Esophagus muscularis mucosa (tissue), 4 donors: ENCODE data around the gene HNF1A. TPM values are rescaled to one million over a fixed set of nuclear protein-coding genes. Genes with fewer than 3 reads are reported as not detected.

Experiments
- DNase-seq: peaks from one replicate; pipeline ENCODE4 v3.0.0-alpha.2; 2017; ENCODE audit errors: extremely low spot score
- H3K27ac ChIP-seq, 4 donors: fragments of 200-600 bp; sonication (generic); replicated peaks in 1 of 4; 1 replicate in 3 of 4; 2 replicates in 1 of 4; pipeline ENCODE4 v1.5.1; 2016 to 2019; ENCODE audit warnings: mild to moderate bottlenecking in 1 of 4
- H3K27me3 ChIP-seq, 4 donors: fragments of 200-600 bp; sonication (generic); one replicate each; pipeline versions ENCODE4 v1.5.1 to v1.6.0; 2016 to 2019
- H3K36me3 ChIP-seq, 4 donors: fragments of 200-600 bp; sonication (generic); one replicate each; pipeline ENCODE4 v1.5.1; 2016 to 2019
- H3K4me1 ChIP-seq, 4 donors: fragments of 200-600 bp; sonication (generic); one replicate each; pipeline ENCODE4 v1.5.1; 2016 to 2019
- H3K4me3 ChIP-seq, 4 donors: fragments of 200-600 bp; sonication (generic); 1 replicate in 2 of 4; 2 replicates in 2 of 4; pipeline ENCODE4 v1.5.1; 2016 to 2019; ENCODE audit warnings: mild to moderate bottlenecking in 4 of 4, moderate library complexity in 1 of 4
- H3K9me3 ChIP-seq, 4 donors: fragments of 200-600 bp; sonication (generic); 1 replicate in 3 of 4; 2 replicates in 1 of 4; pipeline ENCODE4 v1.5.1; 2016 to 2019
- CTCF ChIP-seq, 3 experiments: fragments of 200-600 bp in 2 of 3; fragments of 450-650 bp in 1 of 3; sonication (generic) in 2 of 3; IDR thresholded peaks; one replicate each; pipeline ENCODE4 v1.5.1; 2017 to 2019; ENCODE audit warnings: antibody characterized with exemption in 3 of 3, mild to moderate bottlenecking in 2 of 3, moderate library complexity in 1 of 3
- EP300 ChIP-seq: sonication (generic); formaldehyde crosslinking; IDR thresholded peaks from one replicate; pipeline ENCODE4 v1.6.1; 2017; ENCODE audit warnings: antibody characterized with exemption
- POLR2A ChIP-seq: fragments of 450-650 bp; IDR thresholded peaks from one replicate; pipeline ENCODE4 v1.6.1; 2017; ENCODE audit warnings: antibody characterized with exemption, moderate library complexity, mild to moderate bottlenecking, low read depth
- POLR2AphosphoS5 ChIP-seq, 2 donors: sonication (generic); formaldehyde crosslinking; IDR thresholded peaks; one replicate each; pipeline ENCODE4 v1.6.1; 2017; ENCODE audit warnings: antibody characterized with exemption in 2 of 2
- WGBS: methylation state at CpG from one replicate; pipeline ENCODE4 v1.1.5; 2018; 5-methylcytosine and 5-hydroxymethylcytosine counted together
- intact Hi-C: fragments of 100-400 bp; cut with DNase I; formaldehyde crosslinking; loops from one replicate; pipeline ENCODE4 v1.15.1; 2023
- total RNA-seq, 4 donors: library from RNA; depleted of rRNA; stranded (reverse); fragments of >200 nt; gene quantifications; one replicate each; pipeline versions ENCODE4 v1.1.0 to v1.2.1, GENCODE V29; 2016

Gene HNF1A
- total RNA-seq, 4 donors from 2014 or later = not detected

GRCh38 chr12:120996133-120996746 is 17.9 kb downstream of the HNF1A start:
- Histone ChIP-seq H3K27ac (no peak overlapping the region), H3K36me3 (peaks cover 0 to 7% (median 3%) of the 10 kb centered on the region in 4 donors), H3K9me3 (no peaks in the 10 kb centered on the region), H3K4me1 (peaks cover 0 to 7% (median 0%) of the 10 kb centered on the region in 4 donors), H3K4me3 (no peak overlapping the region), H3K27me3 (peaks cover 0 to 35% (median 7%) of the 10 kb centered on the region in 4 donors)
- no peak for TF ChIP-seq POLR2AphosphoS5 (IDR thresholded peaks at IDR 0.05)
- TF ChIP-seq POLR2A = no peak
- no peak for TF ChIP-seq CTCF (IDR thresholded peaks at IDR 0.05)
- TF ChIP-seq EP300 = no peak
- 74% methylated on average over 7 of the region's 11 CpGs for WGBS
- DNase-seq = no peak
- intact Hi-C loops = no loop called here

GRCh38 chr12:120997448-120997847 is 19.1 kb downstream of the HNF1A start:
- H3K36me3 ChIP-seq = peaks cover under 1 to 19% (median 15%) of the 10 kb centered on the region in 4 donors
- no peak for DNase-seq
- no peak overlapping the region for H3K27ac ChIP-seq
- no peak overlapping the region for H3K4me3 ChIP-seq
- peaks cover 0 to 35% (median 7%) of the 10 kb centered on the region in 4 donors for H3K27me3 ChIP-seq
- peaks cover 0 to 7% (median 0%) of the 10 kb centered on the region in 4 donors for H3K4me1 ChIP-seq
- WGBS = 100% methylated on average over 1 of the region's 9 CpGs
- no peaks in the 10 kb centered on the region for H3K9me3 ChIP-seq
- TF ChIP-seq CTCF (IDR thresholded peaks at IDR 0.05) = no peak
- TF ChIP-seq POLR2A = no peak
- intact Hi-C loops = no loop called here

GRCh38 chr12:120998435-120998834 is 20.1 kb downstream of the HNF1A start:
- intact Hi-C loops = no loop called here
- DNase-seq = no peak
- Histone ChIP-seq H3K36me3 (peaks cover 3 to 29% (median 25%) of the 10 kb centered on the region in 4 donors), H3K27ac (no peak overlapping the region), H3K4me1 (peaks cover 0 to 7% (median 0%) of the 10 kb centered on the region in 4 donors), H3K27me3 (peaks cover 0 to 35% (median 7%) of the 10 kb centered on the region in 4 donors), H3K4me3 (no peak overlapping the region), H3K9me3 (no peaks in the 10 kb centered on the region)
- 85% methylated on average over 3 of the region's 3 CpGs for WGBS
- TF ChIP-seq EP300 (no peak), CTCF (IDR thresholded peaks at IDR 0.05) (no peak), POLR2AphosphoS5 (IDR thresholded peaks at IDR 0.05) (no peak), POLR2A (no peak)

GRCh38 chr12:120999191-121000120 is 21.1 kb downstream of the HNF1A start:
- Histone ChIP-seq H3K9me3 (no peaks in the 10 kb centered on the region), H3K36me3 (peaks cover 6 to 39% (median 35%) of the 10 kb centered on the region in 4 donors), H3K4me3 (no peak overlapping the region), H3K4me1 (peaks cover 0 to 7% (median 0%) of the 10 kb centered on the region in 4 donors), H3K27me3 (peaks cover 0 to 35% (median 7%) of the 10 kb centered on the region in 4 donors), H3K27ac (no peak overlapping the region)
- intact Hi-C loops = no loop called here
- TF ChIP-seq CTCF (IDR thresholded peaks at IDR 0.05) (no peak), POLR2A (no peak), POLR2AphosphoS5 (IDR thresholded peaks at IDR 0.05) (no peak), EP300 (no peak)
- DNase-seq = no peak
- WGBS = 40% methylated on average over 20 of the region's 23 CpGs
